T-helper 2 cell (primary cell): ENCODE data around the gene FAM240A.
"Not testable (repeated sequence)": the region's sequence is repeated elsewhere in the genome, so short reads cannot be mapped to it uniquely, and the experiment has no call there.

Source experiments
- DNase-seq, 5 experiments: peaks; one replicate each; pipeline versions ENCODE4 v3.0.0 to v3.0.0-alpha.2; 2012 to 2022
- total RNA-seq, 2 donors: gene quantifications; one replicate each; lab custom pipeline; 2026; lab: John Stamatoyannopoulos, UW

FAM240A gene
- total RNA-seq: 0 reads per million in 2 donors

DNA sequence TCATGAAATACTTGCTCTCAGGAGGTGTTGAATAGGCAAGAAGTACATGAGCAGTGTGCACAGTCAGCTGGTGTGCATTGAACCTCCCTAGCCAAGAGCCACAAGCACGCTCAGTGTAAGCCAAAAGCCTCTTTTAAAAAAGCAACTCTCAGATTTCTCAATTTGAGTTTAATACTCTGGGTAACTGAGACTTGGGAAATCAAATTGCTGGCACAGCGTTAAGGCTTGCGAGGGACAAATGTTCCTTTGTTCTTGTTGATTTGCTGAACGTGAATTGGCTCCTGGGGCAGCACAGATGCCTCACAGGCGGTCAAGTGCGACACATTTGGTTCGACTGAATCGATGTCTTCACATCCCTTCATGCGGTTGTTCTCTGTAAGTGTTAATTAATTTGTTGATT lies at the start of gene FAM240A:
FAM240A (plus strand) TSS at position 202 of the 400 bp plus-strand sequence; CDS start at position 361, 159 bp downstream.
- no peak for DNase-seq

GRCh38 chr3:46564190-46565021 lies 47.9 kb upstream of the FAM240A start:
- no peak for DNase-seq

- DNase-seq: no peak
Observed at GRCh38 chr3:46565077-46565476, 47.2 kb upstream of the FAM240A start.

GRCh38 chr3:46565607-46566039 lies 46.7 kb upstream of the FAM240A start:
- no peak for DNase-seq

DNA sequence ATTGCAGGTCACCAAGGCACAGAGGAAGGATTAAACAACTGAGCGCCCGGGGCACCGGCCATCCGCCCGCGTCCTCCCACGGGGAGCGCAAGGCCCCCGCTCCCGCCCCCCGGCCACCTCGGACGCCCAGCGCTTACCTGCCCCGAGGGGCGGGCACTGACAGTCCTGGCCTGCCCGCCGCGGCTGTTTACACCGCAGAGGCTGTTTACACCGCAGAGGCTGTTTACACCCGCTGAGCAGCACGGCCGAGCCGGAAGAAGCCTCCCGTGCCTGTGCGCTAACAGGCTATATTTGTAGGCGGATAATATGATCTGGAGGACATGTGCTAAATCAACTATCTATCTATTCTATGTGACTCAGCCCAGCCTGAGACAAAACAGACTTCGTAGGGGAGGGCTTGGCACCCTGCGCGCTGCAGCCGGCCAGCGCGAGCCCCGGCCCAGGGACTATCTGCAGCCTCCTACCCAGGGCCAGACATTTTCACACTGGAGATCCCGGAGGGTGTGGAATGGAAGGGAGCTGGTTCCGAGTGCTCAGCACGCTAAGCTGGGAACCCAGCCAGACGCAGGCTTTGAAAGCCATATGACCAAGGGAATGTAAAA lies 46.2 kb upstream of the FAM240A start, which contains the start of gene LRRC2:
LRRC2 (minus strand) TSS at position 263 of the 602 bp plus-strand sequence. CDS start 14,711 bp downstream, outside the sequence.
- peak in 3 of 5 experiments; percentile 6 to 70 (median 9) for DNase-seq

DNA sequence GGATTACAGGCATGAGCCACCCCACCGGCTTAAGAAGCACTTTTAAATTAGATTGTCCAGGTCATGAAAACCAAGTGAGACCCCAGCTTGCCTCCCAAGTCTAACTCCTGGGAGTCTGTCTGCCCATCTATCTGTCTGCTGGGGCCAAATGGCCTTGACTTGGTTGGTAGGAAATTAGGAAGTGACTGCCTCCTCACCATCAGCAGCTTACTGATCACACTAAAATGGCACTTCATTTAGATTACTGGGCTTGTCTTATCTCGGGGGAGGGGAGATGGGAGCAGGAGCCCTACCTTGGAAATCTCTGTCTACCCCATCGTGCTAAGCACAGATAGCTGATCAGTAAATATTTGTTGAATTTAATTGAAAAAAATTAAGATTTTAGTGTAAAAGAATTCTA lies 40.6 kb upstream of the FAM240A start:
- DNase-seq: no peak

DNA sequence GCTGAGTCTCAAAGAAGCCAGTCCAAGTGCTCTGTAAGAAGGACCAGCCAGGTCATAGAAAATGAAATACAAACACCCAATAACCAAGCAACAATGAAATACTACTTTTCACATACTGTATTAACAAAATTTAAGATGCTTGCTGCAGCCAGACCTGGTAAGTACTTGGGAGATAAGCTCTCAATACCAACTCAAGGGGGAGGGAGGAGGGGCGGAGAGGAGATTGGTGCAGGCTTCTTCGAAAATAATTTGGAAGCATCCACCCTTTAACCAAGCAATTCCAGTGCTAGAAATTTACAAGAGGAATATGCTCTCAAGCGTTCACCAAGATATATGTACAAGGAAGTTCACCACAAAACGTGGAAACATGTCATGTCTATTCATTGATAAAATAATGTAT lies 38.6 kb upstream of the FAM240A start:
- DNase-seq: no peak

DNA sequence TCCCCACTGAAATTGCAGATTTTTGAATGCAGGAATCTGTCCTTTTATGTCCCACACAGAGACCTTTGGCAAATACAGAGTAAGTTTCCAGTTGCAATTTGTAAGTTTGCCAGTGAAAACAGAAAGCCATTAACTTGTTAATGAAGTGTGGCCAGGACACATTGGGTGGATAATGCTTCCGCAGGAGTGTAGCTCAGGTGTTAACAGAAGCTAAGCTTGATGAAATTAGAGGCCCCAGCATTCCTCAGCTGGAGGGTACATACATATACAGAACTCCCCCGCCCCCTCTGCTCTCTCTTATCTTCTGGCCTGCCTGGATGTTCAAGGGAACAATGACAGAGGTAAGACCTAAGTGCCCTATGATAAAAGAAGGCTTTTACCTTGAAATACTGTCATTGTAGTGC lies 38.1 kb upstream of the FAM240A start:
- no peak for DNase-seq

DNA sequence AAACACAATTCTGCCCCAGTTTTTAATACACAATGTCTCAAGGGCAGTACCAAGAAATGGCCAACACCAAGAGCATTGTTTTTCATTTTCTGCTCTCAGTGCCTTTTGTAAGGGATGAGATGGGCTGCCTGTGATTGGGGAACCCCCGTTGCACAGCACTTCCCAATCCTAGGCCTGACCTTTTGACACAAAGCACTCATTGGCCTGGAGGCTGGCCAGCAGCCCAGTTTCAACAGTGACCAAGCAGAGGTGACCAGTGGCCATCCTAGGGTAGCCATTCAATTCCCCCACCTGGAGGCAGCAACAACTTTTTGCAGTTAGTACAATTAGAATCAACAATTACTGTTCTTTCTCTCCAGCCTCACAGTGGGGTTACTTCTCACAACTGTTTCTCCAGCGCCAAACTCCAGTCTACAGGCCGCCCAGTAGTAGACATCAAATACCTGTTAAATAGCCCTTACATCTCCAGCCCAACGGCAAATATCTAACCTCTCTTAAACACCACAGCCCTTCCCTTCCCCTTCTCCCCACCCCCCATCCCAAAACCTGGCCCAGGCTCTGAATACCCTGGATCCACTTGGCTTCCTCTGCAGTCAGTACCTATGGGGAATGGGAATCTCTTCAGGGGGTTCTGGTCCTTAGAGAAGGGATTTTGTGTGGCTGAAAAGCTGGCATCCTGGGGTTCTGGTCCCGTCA lies 37.3 kb upstream of the FAM240A start:
- no peak for DNase-seq

DNA sequence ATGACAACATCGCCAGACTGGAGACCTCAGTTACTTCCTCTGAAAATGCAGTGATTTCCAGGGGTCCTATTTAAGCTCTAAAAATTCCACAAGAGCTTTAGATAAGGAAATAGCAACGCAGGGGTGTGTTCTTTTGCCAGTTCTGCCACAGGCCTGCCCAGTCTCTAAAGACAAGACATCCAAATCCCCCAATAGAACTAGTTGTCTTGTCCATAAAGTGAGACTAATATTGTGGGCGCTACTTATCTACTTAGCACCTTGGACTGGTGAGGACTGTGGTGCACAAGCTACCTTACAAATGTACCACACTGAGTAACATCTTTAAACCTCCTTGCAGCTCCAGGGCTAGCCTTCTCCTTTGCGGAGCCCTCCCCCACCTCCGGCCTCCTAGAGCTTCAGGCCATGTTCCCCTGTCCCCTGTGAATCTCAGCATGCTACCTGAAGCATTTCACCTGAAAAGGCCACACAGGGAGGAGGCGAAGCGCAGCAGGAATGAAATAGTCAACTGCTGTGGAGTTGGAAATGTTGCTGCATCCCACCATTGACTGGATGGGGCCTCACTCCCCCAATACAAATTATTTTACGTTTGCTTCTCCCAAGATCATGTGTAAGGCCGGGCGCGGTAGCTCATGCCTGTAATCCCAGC lies 36.6 kb upstream of the FAM240A start:
- DNase-seq: no peak

GRCh38 chr3:46576386-46576785 lies 35.9 kb upstream of the FAM240A start:
- no peak for DNase-seq

DNA sequence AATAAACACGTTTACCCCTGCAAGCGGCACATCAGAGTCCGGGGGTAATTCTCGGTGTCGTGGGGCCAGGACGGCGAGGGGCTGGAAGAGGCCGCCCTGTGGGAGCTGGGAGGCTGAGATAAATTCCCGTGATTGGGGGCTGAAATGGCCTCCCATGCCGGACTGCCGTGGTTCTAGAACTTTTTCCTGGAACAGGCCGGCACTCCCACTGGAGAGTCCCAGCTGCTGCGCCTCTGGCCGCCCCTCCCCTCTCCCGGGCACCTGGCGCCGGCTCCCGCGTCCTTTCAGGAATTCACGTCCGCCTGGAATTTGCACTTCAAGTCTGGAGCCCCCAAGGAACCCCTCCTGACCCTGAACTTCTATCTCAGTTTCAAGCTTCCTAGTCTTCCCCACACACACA lies 35.4 kb upstream of the FAM240A start:
- DNase-seq: no peak

- not testable (repeated sequence) for DNase-seq
Observed at GRCh38 chr3:46577580-46578249, 34.6 kb upstream of the FAM240A start.

- DNase-seq: no peak
Observed at GRCh38 chr3:46578973-46579755, 33.2 kb upstream of the FAM240A start.

- no peak for DNase-seq
Observed at GRCh38 chr3:46579756-46580286, 32.5 kb upstream of the FAM240A start.

GRCh38 chr3:46580675-46581074 lies 31.6 kb upstream of the FAM240A start:
- DNase-seq: no peak

DNA sequence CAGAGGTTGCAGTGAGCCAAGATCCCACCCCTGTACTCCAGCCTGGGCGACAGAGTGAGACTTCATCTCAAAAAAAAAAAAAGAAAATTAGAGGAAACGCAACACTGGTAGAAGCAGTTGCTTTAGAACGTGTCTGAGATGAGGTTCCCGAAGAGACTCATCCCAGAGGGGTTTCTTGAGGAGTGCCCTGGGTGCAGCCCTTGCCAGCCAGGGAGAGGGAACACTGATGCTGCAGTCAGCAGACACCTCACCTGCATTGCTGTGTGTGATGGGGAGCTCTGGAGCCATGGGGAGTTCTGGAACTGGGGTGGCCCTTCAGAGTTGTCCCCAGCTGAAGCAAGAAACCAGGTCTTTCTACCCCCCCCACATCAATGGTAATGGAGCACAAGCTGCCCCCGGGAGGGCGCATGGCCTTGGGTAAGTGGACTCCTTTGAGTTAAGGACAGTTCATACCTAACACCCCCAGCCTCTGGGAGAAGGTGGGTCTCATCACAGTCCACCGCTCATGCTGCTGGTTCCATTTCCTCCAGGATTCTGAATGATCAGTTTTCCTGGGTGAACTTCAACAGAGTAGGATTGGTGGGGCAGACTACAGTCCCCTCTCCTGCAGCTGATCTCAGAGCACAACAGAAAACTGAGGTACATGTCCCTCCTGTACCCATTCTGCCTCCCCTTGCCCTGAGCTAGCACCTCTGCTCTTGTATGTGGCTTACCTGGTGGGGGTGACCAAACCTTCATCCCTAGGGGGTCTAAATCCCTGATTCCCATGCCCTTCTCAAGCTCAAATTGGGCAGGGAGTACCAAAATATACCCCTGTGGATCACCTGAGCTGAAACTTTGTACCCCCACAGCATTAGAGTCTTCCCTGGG lies 27.5 kb upstream of the FAM240A start:
- DNase-seq: no peak

DNA sequence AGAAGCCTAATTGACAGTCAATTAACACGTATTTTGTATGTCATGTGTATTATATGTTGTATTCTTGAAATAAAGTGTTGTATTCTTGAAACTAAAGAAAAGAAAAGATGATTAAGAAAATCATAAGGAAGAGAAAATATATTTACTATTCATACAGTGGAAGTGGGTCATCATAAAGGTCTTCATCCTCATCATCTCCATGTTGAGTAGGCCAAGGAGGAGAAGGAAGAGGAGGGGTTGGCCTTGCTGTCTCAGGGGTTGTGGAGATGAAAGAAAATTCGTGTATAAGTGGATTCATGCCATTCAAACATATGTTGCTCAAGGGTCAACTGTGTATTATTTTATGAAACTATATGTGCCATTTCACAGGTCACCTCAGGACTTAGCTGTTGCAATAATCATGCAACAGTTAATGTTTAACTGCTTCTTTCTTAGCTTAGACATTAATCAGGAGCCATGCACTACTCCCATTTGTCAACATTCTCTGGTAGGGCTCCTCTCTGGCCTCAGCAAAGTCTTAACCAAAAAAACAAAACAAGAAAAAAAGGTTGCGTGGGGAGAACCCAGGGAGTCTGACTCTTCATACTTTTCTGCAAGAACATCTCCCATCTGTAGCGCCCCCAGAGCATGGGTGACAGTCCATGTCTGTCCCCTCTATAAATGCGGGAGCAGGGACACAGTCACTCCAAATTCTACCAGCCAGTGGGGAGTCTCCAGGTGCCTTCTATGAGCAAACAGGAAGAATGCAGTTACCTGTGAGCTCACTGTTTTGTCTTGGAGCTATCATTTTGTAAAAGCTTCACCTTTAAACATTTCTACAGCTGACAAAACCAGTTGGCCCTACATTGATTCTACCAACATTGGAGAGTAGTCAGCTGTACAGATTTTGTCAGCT lies 26.3 kb upstream of the FAM240A start:
- no peak for DNase-seq

- no peak for DNase-seq
Observed at GRCh38 chr3:46586738-46587246, 25.5 kb upstream of the FAM240A start.
